HG02852 (cell line): ENCODE measurements around the gene ATP5IF1.

Source experiments
- ATAC-seq: cut with Tn5 transposase; IDR thresholded peaks from one replicate; pipeline ENCODE4 v1.9.1; 2021; ENCODE audit warnings: mild to moderate bottlenecking, moderate library complexity; ENCODE audit not compliant: unreplicated experiment

ATP5IF1 gene

DNA sequence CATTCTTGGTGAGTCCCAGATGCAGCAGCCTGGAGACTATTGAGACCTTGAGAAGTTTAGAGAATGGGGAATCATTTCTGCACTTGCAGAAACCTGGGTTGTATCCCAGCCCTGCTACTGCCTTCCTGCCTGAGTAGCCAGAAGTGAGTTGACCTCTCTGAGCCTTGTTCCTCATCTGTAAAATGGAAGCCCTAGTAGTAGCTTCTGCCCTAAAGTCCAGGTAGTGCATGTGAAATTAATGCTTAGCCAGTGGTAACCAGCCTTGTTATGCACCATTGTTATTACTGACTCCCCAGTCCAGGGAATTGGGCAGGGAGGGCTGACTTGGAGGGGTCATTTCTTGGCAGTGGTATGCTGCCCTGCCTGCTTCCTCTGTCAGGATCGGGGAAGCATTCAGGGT lies 29.0 kb downstream of the ATP5IF1 start:
- no peak for ATAC-seq

DNA sequence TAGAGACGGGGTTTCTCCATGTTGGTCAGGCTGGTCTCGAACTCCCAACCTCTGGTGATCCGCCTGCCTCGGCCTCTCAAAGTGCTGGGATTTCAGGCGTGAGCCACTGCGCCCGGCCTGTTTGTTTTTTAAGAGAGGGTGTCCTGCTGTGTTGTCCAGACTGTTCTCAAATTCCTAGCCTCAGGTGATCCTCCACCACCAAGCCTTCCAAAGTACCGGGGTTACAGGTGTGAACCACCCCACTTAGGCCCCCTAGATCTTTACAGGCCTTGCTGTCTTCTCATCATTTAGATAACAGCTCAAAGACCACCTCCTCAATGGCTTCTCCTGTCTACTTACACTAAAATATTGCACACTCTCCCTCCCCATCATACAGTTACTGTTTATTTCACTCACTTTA lies 29.7 kb downstream of the ATP5IF1 start:
- ATAC-seq: no peak

DNA sequence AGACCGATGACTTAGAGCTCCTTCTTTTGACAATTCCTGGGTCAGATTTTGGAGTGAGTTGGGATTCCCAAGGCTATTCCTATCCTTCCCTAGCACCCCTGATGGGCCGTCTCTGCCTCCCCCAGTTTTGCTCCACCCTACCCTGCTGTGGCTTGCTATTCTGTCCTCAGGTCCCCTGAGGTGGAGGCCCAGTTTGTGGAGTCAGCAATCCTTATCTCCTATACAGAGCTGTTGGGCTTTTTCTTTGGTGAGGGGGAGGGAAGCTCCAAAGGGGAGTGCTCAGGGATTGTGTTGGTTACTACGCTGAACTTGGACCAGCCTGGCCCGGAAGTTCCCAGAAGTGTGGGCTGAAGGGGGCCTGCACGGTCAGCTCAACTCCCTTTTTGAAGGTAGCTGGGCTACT lies 31.0 kb downstream of the ATP5IF1 start:
- no peak for ATAC-seq

DNA sequence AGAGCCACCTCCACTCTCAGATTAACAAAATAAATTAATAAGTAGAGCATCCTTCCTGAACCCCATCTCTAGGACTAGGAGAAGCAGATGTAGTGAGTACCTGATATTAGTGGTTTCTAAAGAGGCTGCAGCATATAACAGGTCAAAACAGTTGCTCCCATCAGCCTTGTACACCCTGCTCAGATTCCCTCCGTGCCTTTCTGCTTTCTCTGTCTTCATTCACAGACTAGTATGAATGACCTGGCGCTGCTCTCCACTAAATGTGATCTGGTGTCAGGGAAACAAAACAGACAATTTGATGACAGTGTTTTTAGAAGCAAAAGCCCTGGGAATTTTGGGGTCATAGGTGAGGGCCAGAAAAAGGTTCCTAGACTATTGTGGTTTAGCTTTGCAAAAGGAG lies 31.7 kb downstream of the ATP5IF1 start:
- ATAC-seq: no peak

DNA sequence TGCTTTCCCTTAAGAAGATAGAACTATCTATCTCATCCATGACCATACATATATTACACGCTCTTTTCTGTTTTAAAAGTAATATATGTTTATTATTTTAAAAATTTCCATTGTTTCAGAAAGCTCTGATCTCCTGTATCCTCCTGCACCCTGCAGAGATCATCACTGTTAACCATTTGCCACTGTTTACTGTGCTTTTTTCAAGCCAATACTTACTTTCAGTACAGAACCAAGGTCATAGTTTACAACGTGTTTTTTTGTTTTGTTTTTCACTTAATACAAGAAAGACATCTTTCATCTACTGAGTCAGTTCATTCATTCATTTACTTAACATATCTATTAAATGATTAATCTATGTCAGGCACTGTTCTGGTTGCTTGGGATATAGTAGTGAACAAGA lies 33.6 kb downstream of the ATP5IF1 start:
- no peak for ATAC-seq

DNA sequence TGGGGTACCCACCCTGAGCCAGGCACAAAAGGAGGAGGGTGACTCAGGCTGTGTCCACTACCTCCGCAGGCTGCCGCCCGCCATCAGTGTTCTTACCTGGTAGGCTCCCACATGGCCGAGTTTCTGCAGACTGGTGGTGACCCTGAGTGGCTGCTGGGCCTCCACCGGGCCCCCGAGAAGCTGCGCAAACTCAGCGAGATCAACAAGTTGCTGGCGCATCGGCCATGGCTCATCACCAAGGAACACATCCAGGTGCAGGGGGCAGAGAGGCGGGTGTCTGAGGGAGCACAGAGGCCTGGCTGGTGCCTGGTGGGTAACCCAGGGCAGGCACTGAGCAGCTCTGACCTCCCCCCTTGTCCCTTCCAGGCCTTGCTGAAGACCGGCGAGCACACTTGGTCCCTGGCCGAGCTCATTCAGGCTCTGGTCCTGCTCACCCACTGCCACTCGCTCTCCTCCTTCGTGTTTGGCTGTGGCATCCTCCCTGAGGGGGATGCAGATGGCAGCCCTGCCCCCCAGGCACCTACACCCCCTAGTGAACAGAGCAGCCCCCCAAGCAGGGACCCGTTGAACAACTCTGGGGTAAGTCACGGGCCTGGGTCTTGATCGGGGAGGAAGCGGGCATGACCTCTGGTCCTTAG lies 36.4 kb downstream of the ATP5IF1 start:
- ATAC-seq: no peak

DNA sequence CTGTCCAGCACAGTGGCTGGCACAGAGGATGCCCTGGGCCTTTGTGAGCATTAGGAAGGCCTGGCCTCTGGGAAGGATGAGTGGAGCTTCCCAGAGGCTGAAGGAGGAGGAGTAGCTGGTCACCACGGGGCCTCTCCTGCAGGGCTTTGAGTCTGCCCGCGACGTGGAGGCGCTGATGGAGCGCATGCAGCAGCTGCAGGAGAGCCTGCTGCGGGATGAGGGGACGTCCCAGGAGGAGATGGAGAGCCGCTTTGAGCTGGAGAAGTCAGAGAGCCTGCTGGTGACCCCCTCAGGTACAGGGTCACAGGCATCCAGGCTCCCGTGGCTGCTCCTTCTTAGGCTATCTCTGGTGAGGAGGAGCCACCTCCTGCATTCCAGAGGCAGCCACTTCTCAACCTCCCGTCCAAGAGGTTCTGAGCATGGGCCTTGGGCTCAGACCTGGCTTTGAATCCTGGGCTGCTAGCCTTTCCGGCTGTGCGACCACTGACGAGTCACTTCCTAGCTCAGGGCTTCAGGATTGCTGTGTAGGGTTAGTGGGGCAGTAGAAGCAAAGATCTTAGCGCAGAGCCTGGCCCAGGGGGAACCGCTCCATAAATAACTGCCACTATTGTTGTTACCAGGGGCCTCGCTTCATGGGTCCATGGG lies 37.4 kb downstream of the ATP5IF1 start:
- no peak for ATAC-seq

DNA sequence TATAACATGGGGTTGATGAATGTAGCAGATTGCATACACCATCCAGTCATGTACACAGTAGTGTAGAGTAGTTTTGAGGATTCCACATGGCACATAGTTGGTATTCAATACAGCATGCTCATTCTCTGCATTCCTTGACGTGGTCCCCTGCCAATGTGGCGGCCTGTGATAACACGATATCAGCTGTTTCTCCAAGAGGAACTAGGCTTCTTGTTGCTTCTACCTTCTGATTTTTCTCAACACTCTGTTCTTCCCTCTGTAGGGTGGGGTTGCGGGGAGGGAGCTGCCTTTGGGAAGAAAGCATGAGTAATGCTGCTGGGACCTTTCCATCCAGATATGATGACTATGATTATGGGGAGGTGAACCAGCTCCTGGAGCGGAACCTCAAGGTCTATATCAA lies 42.8 kb downstream of the ATP5IF1 start:
- ATAC-seq: no peak

DNA sequence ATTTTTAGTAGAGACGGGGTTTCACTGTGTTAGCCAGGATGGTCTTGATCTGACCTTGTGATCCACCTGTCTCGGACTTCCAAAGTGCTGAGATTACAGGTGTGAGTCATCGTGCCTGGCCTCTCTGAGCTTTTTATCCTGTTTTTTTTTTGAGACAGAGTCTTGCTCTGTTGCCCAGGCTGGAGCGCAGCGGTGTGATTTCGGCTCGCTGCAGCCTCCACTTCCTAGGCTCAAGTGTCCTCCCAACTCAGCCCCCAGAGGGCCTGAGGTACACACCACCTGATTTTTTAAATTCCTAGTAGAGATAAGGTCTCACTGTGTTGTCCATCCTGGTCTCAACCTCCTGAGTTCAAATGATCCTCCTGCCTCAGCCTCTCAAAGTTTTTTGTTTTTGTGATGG lies 43.8 kb downstream of the ATP5IF1 start:
- ATAC-seq: no peak

DNA sequence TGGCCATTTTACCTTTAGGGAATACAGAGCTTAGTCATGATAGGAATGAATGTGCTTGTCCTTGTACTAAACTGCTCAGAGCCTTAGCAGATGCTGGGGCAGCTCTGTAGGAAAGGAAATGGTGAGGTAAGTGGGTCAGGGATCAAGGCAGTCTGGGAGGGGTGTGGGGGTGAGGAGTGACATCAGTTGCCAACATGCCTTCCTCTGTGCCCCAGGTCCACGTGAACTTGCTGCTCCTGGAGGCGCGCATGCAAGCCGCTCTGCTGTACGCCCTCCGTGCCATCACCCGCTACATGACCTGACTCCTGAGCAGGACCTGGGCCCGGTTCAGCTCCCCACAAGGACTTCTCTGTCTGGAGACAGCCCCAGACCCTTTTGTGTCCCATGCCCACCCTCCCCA lies 44.6 kb downstream of the ATP5IF1 start:
- no peak for ATAC-seq

DNA sequence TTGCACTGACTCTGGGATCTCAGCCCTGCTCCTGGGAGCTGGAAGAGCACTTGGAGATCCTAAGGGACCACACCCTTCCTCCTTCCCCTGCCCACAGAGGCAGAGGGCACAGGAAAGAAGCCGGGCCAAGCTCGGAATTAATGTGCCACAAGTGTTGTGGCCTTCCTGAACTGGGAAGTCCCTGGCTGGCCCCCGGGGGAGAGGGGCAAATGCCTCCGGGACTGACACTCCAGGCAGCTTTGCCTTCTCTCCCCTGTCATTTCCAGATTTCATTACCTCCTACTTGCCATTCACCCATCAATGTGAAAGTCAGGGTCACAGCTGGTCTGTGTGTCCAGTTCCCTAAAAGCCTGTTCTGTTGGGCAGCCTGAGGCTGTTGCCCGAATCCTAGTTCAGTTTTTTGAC lies 45.1 kb downstream of the ATP5IF1 start:
- no peak for ATAC-seq

DNA sequence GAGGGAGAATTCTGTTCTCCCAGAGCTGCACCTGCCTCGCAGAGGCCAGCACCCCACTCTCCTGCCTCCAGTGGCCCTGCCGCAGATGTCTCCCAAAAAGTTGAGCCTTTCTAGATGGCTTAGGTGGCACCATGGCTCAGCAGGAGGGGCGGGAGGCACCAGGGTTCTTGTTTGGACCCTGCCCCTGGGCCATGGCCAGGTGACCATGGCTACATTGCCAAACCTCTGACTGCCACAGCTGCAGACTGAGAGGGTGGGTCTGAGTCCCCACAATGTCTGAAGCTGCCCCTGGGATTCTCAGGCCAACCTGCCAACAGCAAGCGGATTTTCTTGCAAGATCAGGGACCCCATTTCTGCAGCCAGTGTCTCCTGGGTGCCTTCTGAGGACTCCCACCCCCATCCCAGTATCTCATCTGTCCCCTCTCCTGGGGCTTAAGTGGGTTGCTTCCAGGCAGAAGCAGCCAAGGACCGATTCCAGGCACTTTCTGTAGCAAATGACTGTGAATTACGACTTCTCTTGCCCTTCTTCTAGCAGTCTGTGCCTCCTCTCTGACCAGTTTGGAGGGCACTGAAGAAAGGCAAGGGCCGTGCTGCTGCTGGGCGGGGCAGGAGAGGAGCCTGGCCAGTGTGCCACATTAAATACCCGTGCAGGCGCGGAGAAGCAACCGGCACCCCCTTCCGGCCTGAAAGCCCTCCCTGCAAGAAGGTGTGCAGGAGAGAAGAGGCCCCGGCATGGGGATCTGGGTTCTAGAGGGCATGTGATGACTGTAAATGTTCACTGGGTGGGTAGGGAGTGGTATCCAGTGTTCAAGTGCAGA lies 45.9 kb downstream of the ATP5IF1 start:
- ATAC-seq: no peak

DNA sequence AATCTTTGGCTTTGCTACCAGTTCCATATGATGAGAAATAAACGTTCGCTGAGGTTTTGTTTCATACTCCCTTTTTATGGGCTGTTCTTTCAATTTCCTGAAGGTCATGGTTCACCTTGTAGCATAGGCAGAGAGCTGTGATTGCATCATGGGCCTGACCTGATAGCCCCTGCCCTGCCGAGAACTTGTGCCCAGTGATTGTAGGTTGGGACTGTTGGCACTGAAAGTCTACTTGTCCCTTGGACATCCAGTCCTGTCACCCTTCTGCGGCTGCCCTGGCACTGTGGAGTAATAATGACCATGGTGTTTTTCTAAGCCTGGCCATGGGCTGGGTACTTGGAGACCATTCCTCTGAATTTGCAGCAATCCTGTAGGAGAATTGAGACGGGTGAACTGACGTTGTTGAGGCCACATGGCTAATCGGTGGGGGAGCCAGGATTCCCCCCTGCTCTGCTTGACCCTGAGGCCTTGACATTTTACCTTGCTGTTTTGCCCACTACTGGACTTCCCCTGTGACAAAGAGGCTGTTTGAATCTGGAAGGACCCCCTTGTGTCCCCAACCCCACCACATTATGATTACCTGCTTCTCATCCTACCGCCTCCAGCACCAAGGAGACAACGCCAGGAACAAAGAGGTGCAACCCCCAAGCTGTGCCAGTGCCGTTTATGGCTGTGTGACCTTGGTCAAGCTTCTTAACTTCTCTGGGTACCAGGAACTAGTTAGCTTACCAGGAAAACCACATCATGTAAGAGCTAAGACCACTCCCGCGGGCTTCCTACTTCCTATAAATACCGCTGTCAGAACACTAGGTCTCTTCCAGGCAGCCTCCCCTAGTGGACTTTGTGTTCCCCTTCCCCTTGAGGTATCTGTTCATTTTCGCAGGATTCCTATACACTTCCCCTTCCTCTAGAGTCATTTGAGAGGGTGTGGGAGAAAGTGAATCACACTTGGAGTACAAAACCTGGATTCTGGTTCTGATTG lies 46.8 kb downstream of the ATP5IF1 start:
- ATAC-seq: no peak

DNA sequence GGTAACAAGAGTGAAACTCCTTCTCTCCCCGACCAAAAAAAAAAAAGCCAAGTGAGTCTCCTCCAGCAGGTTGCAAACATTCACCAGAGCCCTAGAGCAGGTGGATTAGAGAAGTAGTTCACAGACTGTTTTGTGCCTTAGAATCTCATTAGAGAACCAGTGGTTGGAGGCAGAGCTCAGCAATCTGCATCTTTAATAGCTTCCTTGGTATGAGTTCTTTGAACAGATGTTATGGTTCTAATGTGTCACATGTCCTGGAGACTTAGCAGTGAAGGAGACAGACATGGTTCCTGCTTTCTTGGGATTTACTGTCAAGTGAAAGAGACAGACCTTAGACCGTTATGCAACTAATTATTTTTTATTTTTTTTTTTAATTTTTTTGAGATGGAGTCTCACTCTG lies 50.2 kb downstream of the ATP5IF1 start:
- no peak for ATAC-seq
